ENCODE results near the gene TEX10.
A peak's percentile ranks its signal among the peaks of the same experiment; 100 is the strongest.
"Not testable (repeated sequence)": the region's sequence is repeated elsewhere in the genome, so short reads cannot be mapped to it uniquely, and the experiment has no call there.

Gene TEX10

DNA sequence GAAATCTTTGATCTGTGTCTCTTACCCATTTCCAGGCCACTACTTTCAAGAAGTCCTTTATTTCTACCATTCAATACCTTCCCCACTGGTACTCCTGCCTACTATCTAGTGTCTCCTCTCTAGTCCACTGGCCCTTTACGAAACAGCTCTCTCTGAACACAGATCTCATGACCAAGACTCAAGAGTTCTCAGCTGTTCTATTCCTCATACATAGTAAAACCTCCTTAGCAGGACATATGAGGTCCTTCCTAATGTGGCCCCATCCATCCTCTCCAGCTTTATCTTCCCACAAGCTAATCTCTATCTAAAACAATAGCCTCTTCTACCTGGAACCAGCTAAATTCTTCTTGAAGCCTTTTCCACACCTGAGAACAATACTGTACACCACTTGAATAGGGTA is 2.6 kb downstream of the TEX10 start:
- no peak for DNase-seq (ENCODE audit: low spot score)

- no peak for DNase-seq (ENCODE audit: low spot score)
Measured at GRCh38 chr9:100346836-100347235, 5.9 kb downstream of the TEX10 start.

- no peak for DNase-seq (ENCODE audit: low spot score)
Measured at GRCh38 chr9:100341889-100342288, 10.9 kb downstream of the TEX10 start.

DNA sequence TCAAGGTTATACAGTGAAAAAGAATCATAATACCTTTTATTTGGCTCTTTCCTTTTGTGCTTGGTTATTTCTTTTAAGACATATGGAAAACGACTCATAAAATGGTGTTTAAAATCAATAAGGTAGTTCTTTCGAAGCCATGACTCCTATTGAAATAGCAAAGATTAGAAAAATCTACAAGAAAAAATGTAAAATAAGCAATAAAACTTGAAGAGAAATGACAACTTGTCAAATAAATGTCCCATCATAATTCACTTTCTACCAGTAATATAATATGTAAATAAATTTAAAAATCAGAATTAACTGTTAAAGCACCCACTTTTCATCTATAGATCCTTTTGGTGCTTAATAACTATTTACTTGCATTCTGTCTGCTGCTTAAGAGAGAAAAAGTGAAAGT is 12.5 kb downstream of the TEX10 start:
- no peak for DNase-seq (ENCODE audit: low spot score)

GRCh38 chr9:100338736-100339135 is 14.0 kb downstream of the TEX10 start:
- not testable (repeated sequence) for DNase-seq (ENCODE audit: low spot score)

DNA sequence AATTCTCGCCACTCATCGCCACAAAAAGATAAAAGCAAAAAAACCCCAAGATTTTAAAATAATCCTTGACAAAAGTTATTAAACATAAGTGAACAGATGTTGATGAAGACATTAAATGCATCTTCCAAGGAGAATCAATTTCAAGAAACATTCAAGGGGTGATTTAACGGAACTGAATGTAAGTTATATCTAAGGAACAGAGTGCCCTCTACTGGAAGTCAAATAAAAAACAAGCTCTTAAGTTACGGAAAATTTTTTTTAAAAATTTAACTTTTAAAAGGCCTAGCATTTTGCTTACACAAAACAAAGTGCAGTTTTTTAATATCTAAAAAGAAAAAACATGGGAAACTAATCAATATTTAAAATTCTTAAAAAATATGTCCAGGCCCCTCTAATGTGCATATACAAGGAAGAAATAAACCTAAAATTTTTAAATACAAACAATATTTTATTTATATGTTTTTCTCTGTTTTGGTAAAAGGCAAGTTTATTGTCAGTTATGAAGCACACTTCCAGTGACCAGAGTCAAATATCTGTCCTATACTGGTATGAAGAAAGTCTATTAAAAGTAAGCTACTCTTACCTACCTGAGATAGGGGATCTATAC is 28.0 kb downstream of the TEX10 start:
- no peak for DNase-seq (ENCODE audit: low spot score)

DNA sequence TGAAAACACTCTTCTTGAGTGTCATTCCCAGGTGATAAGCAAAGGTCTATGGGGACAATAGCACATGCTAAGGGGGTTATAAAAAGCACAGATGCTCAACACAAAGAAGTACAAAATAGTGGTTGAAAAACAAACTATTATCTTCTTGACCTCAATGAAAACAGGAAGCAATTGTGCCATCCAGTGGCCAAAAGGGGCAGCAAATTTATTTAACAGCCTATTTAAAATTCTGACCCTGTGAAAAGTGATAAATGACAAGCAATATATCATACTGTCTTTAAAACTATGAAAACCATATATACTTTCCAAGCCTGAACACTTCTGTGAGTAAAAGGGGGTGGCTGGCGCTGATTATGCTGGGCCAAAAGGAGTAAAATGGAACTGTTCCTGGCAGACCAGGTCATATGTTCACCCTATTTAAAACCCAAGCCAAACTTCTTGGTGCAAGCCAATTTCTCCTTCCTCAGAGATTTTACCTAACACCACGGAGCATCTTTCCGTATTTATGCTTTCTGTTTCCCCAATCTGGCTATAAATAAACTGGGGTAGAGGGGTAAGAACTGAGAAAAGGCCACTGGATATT is 29.7 kb downstream of the TEX10 start:
- DNase-seq (ENCODE audit: low spot score): peak; percentile 41

- no peak for DNase-seq (ENCODE audit: low spot score)
Measured at GRCh38 chr9:100317706-100318105, 35.0 kb downstream of the TEX10 start.

- no peak for DNase-seq (ENCODE audit: low spot score)
Measured at GRCh38 chr9:100315561-100315960, 37.2 kb downstream of the TEX10 start.

DNA sequence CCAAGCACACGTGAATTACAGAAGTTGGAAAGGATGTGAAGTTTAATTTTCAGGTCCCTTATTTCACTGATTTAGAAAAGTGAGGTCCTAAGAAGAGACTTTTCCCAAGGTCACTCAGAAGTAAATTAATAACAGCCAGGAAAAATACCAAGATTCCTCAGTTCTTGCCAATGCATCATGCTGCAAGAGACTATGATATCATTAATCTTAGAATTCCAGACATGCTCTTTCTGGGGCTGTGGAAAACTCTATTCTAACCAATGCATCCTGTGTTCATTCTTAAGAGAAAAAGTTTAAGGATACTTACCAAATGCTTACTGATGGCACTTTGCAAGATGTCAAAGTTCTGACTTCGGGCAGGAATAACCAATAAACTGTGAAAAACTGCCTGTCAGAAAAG is 42.8 kb downstream of the TEX10 start:
- no peak for DNase-seq (ENCODE audit: low spot score)

DNA sequence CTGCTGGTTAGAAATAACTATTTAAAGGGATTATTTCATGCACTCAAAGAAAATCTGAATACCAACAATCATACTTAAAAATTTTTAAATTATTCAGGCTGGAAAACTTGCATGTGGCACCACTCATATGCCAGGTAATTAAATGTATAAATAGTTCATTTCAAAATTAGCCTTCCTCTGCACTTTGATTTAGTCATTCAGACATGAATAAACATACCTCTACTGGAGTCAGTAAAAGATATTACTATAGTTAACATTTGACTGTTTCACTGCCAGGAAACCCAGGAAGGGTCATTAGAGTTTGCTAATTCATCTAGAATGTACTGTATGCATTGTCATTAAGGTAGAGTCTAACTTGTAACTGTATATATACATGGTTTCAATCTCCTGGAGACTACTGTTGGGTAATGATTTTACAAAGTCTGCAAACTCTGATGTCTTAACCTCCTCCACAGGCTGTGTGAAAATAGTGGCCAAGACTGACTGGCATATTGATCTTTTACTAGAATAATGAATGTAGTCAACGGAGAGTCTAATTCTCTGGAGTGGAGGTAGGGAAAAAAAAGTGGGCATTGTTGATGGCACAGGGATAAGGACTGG is 43.7 kb downstream of the TEX10 start:
- DNase-seq (ENCODE audit: low spot score): no peak

GRCh38 chr9:100307080-100307479 is 45.7 kb downstream of the TEX10 start:
- DNase-seq (ENCODE audit: low spot score): no peak

DNA sequence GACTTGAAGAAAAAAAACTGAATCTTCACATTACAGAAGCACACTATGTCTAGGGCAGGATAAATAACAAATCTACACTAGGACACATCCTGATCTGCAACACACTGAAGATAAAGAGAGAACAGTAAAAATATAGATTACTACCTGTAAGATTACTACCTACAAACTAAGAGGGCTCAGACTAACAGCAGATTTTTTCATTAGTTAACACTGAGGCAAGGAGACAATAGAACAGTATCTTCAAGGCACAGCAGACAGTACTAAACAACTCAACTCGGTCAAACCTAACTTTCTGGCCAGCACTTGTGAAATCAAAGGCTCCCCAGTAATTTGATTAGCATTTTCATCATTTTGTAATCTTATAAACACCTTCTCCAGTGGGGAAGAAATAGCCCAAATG is 46.5 kb downstream of the TEX10 start:
- DNase-seq (ENCODE audit: low spot score): no peak

GRCh38 chr9:100303747-100304146 is 49.0 kb downstream of the TEX10 start:
- no peak for DNase-seq (ENCODE audit: low spot score)

DNA sequence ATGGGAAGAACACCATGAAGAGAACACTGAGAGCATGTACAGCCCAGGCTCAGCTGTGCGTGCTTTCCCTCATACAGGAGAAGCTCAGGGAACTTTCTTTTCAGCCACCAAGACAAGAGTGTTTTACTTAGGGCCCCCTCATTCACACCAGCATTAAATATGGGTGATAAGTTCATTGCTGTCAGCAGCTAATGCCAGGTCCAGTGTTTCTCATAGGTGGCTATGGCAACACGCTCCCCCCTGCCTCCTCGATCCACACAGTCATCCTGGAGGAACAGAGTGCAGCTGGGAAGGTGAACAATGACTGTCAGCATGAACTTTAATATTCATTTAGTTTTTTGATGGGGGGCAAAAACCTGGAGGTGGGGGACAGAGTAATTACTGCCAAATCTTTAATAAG is 54.4 kb downstream of the TEX10 start:
- DNase-seq (ENCODE audit: low spot score): no peak

GRCh38 chr9:100296407-100296806 is 56.3 kb downstream of the TEX10 start:
- no peak for DNase-seq (ENCODE audit: low spot score)

DNA sequence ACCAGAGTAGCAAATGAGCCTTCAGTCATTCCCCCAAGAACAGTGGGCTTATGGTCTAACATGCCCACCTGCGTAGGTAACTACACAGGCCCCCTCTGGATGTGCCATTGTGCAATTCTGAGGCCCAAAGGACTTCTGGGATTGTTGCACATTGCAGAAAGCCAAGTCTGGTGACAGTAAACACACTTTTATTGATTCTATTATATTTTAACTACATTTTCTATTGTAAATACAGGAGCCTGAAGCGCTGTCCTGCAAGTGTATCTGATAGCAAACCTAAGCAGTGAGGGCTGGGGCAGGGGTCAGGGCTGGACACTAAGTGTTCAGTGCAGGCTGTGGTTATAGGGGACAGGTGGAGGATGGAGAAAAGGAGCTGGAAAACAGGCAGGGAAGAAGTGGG is 57.5 kb downstream of the TEX10 start:
- DNase-seq (ENCODE audit: low spot score): no peak

DNA sequence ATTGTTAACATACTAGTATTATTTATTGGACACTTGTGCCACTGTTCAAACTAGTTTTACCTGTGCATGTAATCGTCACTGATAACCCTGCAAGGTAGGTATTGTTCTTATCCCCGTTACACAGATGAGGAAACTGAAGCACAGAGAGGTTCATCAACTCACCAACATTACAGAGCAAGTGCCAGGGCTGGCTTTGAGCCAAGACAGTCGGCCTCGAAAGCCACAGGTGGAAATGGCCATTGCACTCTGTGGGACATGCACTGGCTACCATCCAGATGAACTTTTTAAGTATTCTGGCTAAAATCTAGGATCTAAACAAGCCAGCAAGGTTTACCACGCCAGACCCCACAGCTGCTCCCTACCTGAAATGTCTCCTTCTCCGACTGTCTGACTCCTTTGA is 57.9 kb downstream of the TEX10 start:
- no peak for DNase-seq (ENCODE audit: low spot score)

DNA sequence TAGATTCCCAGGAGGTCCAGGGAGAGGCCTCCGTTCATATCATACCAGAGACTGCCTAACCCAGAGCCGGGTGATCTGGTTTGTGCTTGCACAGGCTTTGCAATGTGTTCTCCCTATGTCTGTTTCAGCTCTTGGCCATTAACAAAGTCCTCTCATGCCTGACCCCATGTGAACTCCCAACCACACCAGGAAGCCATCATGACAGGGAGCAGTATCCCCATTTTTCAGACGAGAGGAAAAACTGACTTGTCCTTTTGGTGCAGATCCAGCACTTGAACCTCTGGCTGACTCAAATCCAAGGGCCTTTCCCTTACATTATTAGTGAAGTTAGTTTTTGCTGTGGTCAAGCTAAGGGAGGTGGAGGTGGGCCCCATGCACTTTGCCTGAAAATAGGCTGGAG is 58.4 kb downstream of the TEX10 start:
- no peak for DNase-seq (ENCODE audit: low spot score)

DNA sequence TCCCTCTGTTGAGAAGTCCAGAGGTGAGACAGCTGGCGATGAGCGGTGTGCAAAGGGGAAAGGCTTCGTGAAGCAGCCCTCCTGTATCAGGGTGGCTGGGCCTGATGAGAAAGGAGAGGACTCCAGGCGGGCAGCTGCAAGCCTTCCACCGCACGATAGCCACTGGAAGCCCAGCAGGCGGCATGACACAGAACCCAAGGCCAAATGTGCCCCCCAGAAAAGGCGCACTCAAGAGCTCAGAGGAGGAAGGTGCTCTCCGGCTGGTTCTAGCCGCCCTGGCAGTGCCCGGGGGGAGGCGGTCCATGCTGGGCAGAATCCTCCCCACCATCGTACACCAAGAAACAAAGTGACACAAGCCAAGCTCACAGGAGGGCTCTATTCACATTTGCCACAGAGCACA is 60.3 kb downstream of the TEX10 start:
- no peak for DNase-seq (ENCODE audit: low spot score)

GRCh38 chr9:100290714-100291113 is 62.0 kb downstream of the TEX10 start:
- DNase-seq (ENCODE audit: low spot score): no peak

GRCh38 chr9:100287186-100287585 is 65.6 kb downstream of the TEX10 start:
- no peak for DNase-seq (ENCODE audit: low spot score)

DNA sequence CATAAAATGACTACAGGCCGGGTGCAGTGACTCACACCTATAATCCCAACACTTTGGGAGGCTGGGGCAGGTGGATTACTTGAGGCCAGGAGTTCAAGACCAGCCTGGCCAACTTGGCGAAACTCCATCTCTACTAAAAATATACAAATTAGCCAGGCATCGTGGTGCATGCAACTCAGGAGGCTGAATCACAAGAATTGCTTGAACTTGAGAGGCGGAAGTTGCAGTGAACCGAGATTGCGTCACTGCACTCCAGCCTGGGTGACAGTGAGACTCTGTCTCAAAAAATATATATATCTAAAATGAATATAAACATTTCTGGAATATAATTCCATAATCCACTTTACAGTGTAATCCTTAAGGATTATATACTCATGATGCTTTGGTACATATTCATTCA is 66.5 kb downstream of the TEX10 start:
- no peak for DNase-seq (ENCODE audit: low spot score)

DNA sequence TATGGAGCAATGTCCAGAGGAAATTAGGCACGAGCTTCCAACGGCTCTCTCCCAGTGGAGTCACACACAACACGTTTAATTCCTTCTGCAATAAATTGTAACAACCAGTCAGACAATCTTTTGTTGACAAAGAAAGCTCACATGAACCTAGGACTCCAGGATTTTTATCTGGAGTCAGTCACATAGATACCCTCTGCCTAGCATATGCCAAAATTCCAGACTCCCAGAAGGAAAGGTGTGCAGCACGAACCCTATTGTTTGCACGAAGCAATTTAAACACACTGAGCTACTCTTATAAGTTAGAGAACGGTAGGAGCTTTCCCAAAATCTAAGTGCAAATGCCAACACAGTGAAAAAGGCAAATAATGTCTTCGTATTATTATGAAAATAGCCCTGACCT is 67.1 kb downstream of the TEX10 start:
- no peak for DNase-seq (ENCODE audit: low spot score)

Measured in D341Med (cell line).